Measurements from ENCODE around the gene CARHSP1. TPM values are rescaled to one million over a fixed set of nuclear protein-coding genes. Genes with fewer than 3 reads are reported as not detected.
"Not testable (repeated sequence)": the region's sequence is repeated elsewhere in the genome, so short reads cannot be mapped to it uniquely, and the experiment has no call there.

CARHSP1 gene
- total RNA-seq, 2 donors from 2014 or later: 71.4 to 73.1 TPM

- ATAC-seq (replicated peaks in 1 of 2): no peak
- DNase-seq: no peak
- Mint-ChIP-seq H3K4me3 (no peak overlapping the region), H3K27ac (peak overlapping the region; percentile 24), H3K36me3 (ENCODE audit: insufficient read depth in 2 of 2) (peaks cover 7 to 15% of the 10 kb centered on the region in 2 donors), H3K27me3 (ENCODE audit: low read depth) (no peaks in the 10 kb centered on the region), H3K9me3 (no peaks in the 10 kb centered on the region), H3K4me1 (ENCODE audit: low read depth) (peaks cover 49% of the 10 kb centered on the region)
Observed at GRCh38 chr16:8852534-8852933, 16.3 kb downstream of the CARHSP1 start.

- ATAC-seq (replicated peaks in 1 of 2) (no peak), DNase-seq (no peak)
- H3K9me3 Mint-ChIP-seq: no peaks in the 10 kb centered on the region
- H3K4me1 Mint-ChIP-seq (ENCODE audit: low read depth): peaks cover 49% of the 10 kb centered on the region
- H3K36me3 Mint-ChIP-seq (ENCODE audit: insufficient read depth in 2 of 2): peaks cover 6 to 14% of the 10 kb centered on the region in 2 donors
- no peak overlapping the region for H3K4me3 Mint-ChIP-seq
- H3K27me3 Mint-ChIP-seq (ENCODE audit: low read depth): no peaks in the 10 kb centered on the region
- peak overlapping the region; percentile 75 for H3K27ac Mint-ChIP-seq
Observed at GRCh38 chr16:8851761-8852403, 16.9 kb downstream of the CARHSP1 start.

- Mint-ChIP-seq H3K36me3 (ENCODE audit: insufficient read depth in 2 of 2) (peaks cover 3 to 11% of the 10 kb centered on the region in 2 donors), H3K27ac (peak overlapping the region; percentile 75), H3K4me1 (ENCODE audit: low read depth) (peaks cover 39% of the 10 kb centered on the region), H3K27me3 (ENCODE audit: low read depth) (no peaks in the 10 kb centered on the region), H3K9me3 (no peaks in the 10 kb centered on the region), H3K4me3 (no peak overlapping the region)
- ATAC-seq (replicated peaks in 1 of 2) (peak in 1 of 2 donors; percentile 54), DNase-seq (no peak)
Observed at GRCh38 chr16:8850279-8850885, 18.4 kb downstream of the CARHSP1 start.

GRCh38 chr16:8849411-8850011, 19.3 kb downstream of the CARHSP1 start:
- H3K36me3 Mint-ChIP-seq (ENCODE audit: insufficient read depth in 2 of 2): peaks cover 0 to 11% of the 10 kb centered on the region in 2 donors
- ATAC-seq (replicated peaks in 1 of 2) (no peak), DNase-seq (no peak)
- H3K9me3 Mint-ChIP-seq: no peaks in the 10 kb centered on the region
- H3K27me3 Mint-ChIP-seq (ENCODE audit: low read depth): no peaks in the 10 kb centered on the region
- H3K4me3 Mint-ChIP-seq: no peak overlapping the region
- H3K4me1 Mint-ChIP-seq (ENCODE audit: low read depth): peaks cover 39% of the 10 kb centered on the region
- peak overlapping the region; percentile 72 for H3K27ac Mint-ChIP-seq

GRCh38 chr16:8848939-8849391, 19.8 kb downstream of the CARHSP1 start:
- H3K4me3 Mint-ChIP-seq: no peak overlapping the region
- DNase-seq (no peak), ATAC-seq (replicated peaks in 1 of 2) (no peak)
- peaks cover 0 to 11% of the 10 kb centered on the region in 2 donors for H3K36me3 Mint-ChIP-seq (ENCODE audit: insufficient read depth in 2 of 2)
- peaks cover 39% of the 10 kb centered on the region for H3K4me1 Mint-ChIP-seq (ENCODE audit: low read depth)
- H3K9me3 Mint-ChIP-seq: no peaks in the 10 kb centered on the region
- H3K27me3 Mint-ChIP-seq (ENCODE audit: low read depth): no peaks in the 10 kb centered on the region
- peak overlapping the region; percentile 72 for H3K27ac Mint-ChIP-seq

- no peaks in the 10 kb centered on the region for H3K9me3 Mint-ChIP-seq
- peaks cover 0 to 11% of the 10 kb centered on the region in 2 donors for H3K36me3 Mint-ChIP-seq (ENCODE audit: insufficient read depth in 2 of 2)
- H3K4me1 Mint-ChIP-seq (ENCODE audit: low read depth): peaks cover 36% of the 10 kb centered on the region
- ATAC-seq (replicated peaks in 1 of 2) (no peak), DNase-seq (no peak)
- no peak overlapping the region for H3K4me3 Mint-ChIP-seq
- H3K27ac Mint-ChIP-seq: no peak overlapping the region
- H3K27me3 Mint-ChIP-seq (ENCODE audit: low read depth): no peaks in the 10 kb centered on the region
Observed at GRCh38 chr16:8848231-8848938, 20.4 kb downstream of the CARHSP1 start.

GRCh38 chr16:8847623-8848022, 21.2 kb downstream of the CARHSP1 start:
- Mint-ChIP-seq H3K27me3 (ENCODE audit: low read depth) (no peaks in the 10 kb centered on the region), H3K27ac (no peak overlapping the region), H3K4me1 (ENCODE audit: low read depth) (peaks cover 28% of the 10 kb centered on the region), H3K9me3 (no peaks in the 10 kb centered on the region), H3K4me3 (no peak overlapping the region), H3K36me3 (ENCODE audit: insufficient read depth in 2 of 2) (peaks cover 0 to 13% of the 10 kb centered on the region in 2 donors)
- ATAC-seq (replicated peaks in 1 of 2): no peak
- no peak for DNase-seq

- H3K4me3 Mint-ChIP-seq: no peak overlapping the region
- peaks cover 27% of the 10 kb centered on the region for H3K4me1 Mint-ChIP-seq (ENCODE audit: low read depth)
- no peaks in the 10 kb centered on the region for H3K9me3 Mint-ChIP-seq
- DNase-seq (no peak), ATAC-seq (replicated peaks in 1 of 2) (no peak)
- no peaks in the 10 kb centered on the region for H3K27me3 Mint-ChIP-seq (ENCODE audit: low read depth)
- peaks cover 0 to 14% of the 10 kb centered on the region in 2 donors for H3K36me3 Mint-ChIP-seq (ENCODE audit: insufficient read depth in 2 of 2)
- no peak overlapping the region for H3K27ac Mint-ChIP-seq
Observed at GRCh38 chr16:8847145-8847544, 21.7 kb downstream of the CARHSP1 start.

- H3K9me3 Mint-ChIP-seq: no peaks in the 10 kb centered on the region
- H3K36me3 Mint-ChIP-seq (ENCODE audit: insufficient read depth in 2 of 2): peaks cover 0 to 15% of the 10 kb centered on the region in 2 donors
- H3K4me1 Mint-ChIP-seq (ENCODE audit: low read depth): peaks cover 23% of the 10 kb centered on the region
- H3K27me3 Mint-ChIP-seq (ENCODE audit: low read depth): no peaks in the 10 kb centered on the region
- DNase-seq (no peak), ATAC-seq (replicated peaks in 1 of 2) (no peak)
- H3K4me3 Mint-ChIP-seq: no peak overlapping the region
- no peak overlapping the region for H3K27ac Mint-ChIP-seq
Observed at GRCh38 chr16:8846401-8846932, 22.3 kb downstream of the CARHSP1 start.

- Mint-ChIP-seq H3K4me3 (no peak overlapping the region), H3K9me3 (no peaks in the 10 kb centered on the region), H3K27me3 (ENCODE audit: low read depth) (no peaks in the 10 kb centered on the region), H3K27ac (no peak overlapping the region), H3K36me3 (ENCODE audit: insufficient read depth in 2 of 2) (peaks cover 0 to 15% of the 10 kb centered on the region in 2 donors), H3K4me1 (ENCODE audit: low read depth) (peaks cover 16% of the 10 kb centered on the region)
- no peak for ATAC-seq (replicated peaks in 1 of 2)
- no peak for DNase-seq
Observed at GRCh38 chr16:8845699-8846298, 23.0 kb downstream of the CARHSP1 start.

GRCh38 chr16:8843296-8843695, 25.5 kb downstream of the CARHSP1 start:
- not testable (repeated sequence) for H3K36me3 Mint-ChIP-seq (ENCODE audit: insufficient read depth in 2 of 2); H3K4me3 Mint-ChIP-seq; DNase-seq; H3K9me3 Mint-ChIP-seq; H3K4me1 Mint-ChIP-seq (ENCODE audit: low read depth); ATAC-seq (replicated peaks in 1 of 2); H3K27me3 Mint-ChIP-seq (ENCODE audit: low read depth)
- H3K27ac Mint-ChIP-seq: peak overlapping the region; percentile 54

- not testable (repeated sequence) for DNase-seq; H3K27ac Mint-ChIP-seq; H3K27me3 Mint-ChIP-seq (ENCODE audit: low read depth); H3K4me1 Mint-ChIP-seq (ENCODE audit: low read depth); H3K9me3 Mint-ChIP-seq; ATAC-seq (replicated peaks in 1 of 2); H3K36me3 Mint-ChIP-seq (ENCODE audit: insufficient read depth in 2 of 2); H3K4me3 Mint-ChIP-seq
Observed at GRCh38 chr16:8842016-8842415, 26.8 kb downstream of the CARHSP1 start.
